CD4-positive, alpha-beta T cell treated with Interleukin-6 for 4 hours (primary cell): ENCODE data around the gene KIAA1755.
"Not testable (repeated sequence)": the region's sequence is repeated elsewhere in the genome, so short reads cannot be mapped to it uniquely, and the experiment has no call there.

Source experiments
- DNase-seq: peaks from one replicate; pipeline ENCODE4 v3.0.0-alpha.2; 2020; ENCODE audit warnings: mixed read lengths

KIAA1755 gene

DNA sequence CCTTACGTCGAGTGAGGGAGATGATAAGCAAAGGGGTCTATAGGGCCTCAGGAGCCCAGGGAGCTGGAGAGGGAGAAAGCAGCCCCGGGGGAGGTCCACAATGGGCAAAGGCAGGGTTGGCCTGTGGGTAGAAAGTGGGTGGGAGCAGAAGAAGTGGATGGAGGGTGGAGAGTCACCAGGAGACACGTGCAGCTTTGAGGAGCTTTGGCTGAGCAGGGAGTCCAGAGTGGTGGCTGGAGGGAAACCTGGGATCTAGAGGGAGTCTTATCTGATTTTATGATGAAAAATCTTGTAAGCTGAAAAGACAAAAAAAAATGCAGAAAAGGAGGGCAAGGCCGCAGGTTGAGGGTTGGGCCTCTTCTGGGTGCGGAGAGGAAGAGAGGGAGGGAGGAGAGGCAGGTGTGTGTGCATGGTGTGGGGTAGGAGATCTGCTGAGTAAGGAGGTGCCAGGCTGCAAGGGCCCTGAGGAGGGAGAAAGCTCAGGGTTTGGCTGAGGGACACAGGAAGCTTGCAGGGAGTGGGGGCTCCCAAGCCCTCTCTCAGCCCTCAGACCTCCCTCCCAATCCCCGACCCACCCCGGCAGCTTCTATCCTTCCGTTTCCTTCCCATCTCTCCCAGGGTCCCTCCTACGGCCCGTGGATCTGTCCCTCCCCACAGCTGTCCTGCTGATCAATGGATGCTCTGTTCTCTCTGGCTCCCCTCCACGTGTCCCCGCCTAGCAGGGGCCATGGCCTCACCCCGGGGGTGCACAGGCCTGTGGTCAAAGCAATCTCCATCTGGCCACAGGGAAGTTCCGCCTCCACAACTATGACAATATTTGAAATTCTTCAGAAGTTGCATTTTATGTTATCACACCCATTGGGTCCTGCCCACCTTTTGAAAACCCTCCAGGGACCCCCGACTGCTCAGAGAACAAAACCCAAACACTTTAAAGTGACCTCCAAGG, 26.3 kb upstream of the KIAA1755 start:
- DNase-seq, result no peak

- DNase-seq, result no peak
Observed at GRCh38 chr20:38284893-38285444, 24.4 kb upstream of the KIAA1755 start.

GRCh38 chr20:38284066-38284650, 23.6 kb upstream of the KIAA1755 start:
- DNase-seq, result not testable (repeated sequence)

DNA sequence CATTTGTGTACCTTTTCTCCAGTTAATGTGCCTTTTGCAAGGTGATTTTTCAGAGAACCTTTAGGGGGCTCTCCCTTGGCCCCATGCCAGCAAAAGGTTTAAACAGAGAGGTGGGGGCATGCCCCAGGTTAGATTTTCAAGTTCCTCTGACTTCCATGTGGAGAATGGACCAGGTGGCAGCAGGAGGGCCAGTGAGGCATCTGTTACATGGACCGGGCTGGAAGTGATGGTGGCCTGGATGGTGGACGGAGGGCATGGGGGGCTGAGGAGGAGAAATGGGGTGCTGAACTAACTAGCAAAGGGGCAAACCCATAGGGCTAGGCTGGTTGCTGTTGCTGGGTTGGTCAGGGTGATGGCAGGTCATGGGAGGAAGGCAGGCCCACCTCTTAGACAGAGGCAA, 22.7 kb upstream of the KIAA1755 start:
- no peak for DNase-seq

GRCh38 chr20:38281176-38281915, 20.8 kb upstream of the KIAA1755 start:
- not testable (repeated sequence) for DNase-seq

GRCh38 chr20:38278763-38279162, 18.2 kb upstream of the KIAA1755 start:
- no peak for DNase-seq

DNA sequence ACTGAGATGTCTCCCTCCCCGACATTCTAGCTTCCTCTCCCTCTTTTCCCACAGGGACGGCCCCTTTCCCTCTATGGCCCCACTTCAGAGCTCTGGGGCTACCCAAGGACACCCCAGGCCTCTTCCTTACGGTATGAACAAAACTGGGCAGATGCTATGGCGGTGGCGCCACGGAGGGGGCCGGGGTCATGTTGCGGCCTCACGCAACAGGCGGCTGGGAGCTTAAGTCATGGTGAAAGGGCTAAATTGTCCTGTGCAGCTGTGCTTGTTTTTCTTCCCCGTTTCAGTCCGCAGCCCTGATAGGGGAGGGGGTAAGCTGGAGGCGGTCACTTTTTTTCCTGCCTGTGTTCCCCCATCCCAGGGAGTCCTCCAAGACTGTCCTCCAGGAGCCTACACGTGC, 17.6 kb upstream of the KIAA1755 start:
- DNase-seq, result no peak

- DNase-seq, result no peak
Observed at GRCh38 chr20:38277691-38278090, 17.2 kb upstream of the KIAA1755 start.

GRCh38 chr20:38277285-38277684, 16.8 kb upstream of the KIAA1755 start:
- no peak for DNase-seq

GRCh38 chr20:38275815-38276550, 15.4 kb upstream of the KIAA1755 start:
- no peak for DNase-seq

- DNase-seq, result no peak
Observed at GRCh38 chr20:38272961-38273360, 12.4 kb upstream of the KIAA1755 start.

DNA sequence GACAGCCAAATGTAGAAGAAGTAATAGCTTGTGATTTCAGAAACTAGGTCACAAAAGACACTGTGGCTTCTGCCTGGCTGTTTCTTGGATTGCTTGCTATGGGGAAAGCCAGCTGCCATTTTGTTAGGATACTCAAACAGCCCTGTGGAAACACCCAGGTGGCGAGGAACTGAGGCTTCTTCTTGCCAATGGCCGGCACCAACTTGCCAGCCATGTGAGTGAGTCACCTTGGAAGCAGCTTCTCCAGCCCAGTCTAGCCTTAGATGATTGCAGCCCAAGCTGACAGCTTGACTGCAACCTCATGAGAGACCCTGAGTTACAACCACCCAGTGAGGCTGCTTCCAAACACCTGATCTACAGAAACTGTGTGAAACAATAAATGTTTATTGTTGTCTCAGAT, 11.9 kb upstream of the KIAA1755 start:
- DNase-seq, result no peak

GRCh38 chr20:38271608-38272120, 11.1 kb upstream of the KIAA1755 start:
- DNase-seq, result no peak

DNA sequence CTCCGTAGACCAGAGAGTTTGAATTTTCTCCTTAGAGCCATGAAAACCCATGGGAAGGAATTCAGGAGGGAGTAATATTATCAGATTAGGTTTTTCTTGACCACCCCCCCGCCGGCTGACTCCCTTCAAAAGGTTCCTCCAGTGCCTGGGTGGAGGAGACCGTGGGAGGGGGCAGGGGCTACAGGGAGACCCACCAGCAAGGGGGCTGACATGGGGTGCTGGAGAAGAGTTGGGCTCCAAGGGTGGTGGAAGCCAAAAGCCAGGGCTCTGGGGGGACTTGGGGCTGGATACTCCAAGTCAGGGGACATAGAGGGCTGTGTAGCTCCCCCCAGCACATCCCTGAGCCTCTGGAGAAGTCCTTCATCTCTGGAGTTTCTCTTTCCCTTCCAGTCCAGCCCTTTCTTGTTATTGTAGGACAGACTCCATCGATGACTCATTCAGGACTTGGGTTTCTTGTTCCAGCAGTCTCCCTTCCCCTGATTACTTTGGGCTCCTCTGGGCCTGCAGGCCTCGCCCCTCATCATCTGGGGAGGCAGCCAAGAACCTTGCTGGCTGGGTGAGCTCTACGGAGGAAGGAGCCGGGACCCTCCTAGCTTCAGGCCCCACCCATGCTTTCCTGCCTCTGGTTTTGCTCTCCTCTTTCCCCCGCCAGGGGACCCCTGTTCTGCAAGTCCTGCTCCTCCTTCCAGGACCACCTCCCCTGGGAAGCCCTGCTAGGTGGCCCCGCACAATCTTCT, 10.5 kb upstream of the KIAA1755 start:
- no peak for DNase-seq

DNA sequence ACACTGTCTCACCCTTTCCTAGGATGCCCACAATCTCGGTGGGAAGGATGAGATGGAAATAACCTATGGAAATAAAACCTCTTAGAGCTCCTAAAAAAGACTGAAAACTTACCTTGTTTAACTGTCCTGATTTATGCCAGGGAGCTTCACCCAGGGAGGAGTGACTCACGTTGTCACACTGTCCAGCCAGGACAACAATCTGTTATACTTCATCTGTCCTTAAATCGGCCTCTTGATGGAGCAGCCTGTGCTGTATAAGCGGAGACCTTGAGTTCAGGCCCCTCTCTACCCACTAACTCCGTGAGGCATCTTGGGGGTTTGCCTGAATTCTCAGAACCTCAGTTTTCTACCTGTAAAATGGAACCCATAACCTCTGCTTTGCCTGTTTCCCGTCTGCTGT, 9.2 kb upstream of the KIAA1755 start:
- DNase-seq, result no peak

DNA sequence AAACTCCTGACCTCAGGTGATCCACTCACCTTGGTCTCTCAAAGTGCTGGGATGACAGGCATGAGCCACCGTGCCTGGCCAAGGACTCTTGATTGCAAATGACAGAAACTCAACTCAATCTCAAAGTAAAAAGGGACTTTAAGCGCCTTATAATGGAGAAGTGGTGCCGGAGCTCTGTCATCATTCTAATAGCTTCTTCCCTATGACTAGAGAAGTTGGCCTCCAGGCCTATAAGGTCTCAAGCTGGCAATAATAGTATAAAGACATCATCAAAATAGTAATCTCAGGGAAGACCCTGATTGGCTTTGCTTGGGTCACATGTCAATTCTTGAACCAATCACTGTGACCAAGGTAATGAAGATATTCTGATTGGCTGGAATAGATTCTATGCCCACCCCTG, 8.5 kb upstream of the KIAA1755 start:
- DNase-seq, result no peak

DNA sequence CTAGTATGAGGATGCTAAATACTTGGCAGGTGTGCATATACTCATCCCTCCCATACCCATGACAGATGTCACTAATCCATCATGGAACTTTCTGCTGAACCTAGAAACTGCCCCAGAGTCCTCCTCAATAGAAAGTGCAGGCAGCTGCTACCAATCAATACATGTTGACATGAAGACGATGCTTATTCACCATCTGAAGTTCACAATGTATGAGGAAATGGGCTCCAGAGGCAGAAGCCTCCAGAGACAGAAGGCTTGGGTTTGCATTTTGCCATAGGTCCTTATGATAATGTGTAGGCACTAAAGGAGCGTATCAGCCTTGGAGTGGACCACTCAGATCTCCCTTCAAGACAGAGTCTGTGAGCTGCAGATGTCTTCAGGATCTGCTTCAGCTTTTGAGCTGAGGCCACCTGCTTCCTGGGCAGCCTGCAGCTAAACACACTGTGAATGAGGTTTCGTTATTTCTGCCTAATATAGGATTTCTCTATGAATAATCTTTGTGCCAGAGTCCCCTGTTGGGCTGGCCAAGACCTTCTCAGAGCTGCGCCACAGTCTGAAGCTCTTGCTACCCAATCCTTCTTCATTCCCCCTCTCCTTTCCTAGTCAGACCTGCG, 7.5 kb upstream of the KIAA1755 start:
- DNase-seq, result no peak

GRCh38 chr20:38267296-38267695, 6.8 kb upstream of the KIAA1755 start:
- DNase-seq, result no peak

GRCh38 chr20:38266426-38266825, 5.9 kb upstream of the KIAA1755 start:
- DNase-seq, result no peak

GRCh38 chr20:38262931-38263330, 2.4 kb upstream of the KIAA1755 start:
- no peak for DNase-seq

DNA sequence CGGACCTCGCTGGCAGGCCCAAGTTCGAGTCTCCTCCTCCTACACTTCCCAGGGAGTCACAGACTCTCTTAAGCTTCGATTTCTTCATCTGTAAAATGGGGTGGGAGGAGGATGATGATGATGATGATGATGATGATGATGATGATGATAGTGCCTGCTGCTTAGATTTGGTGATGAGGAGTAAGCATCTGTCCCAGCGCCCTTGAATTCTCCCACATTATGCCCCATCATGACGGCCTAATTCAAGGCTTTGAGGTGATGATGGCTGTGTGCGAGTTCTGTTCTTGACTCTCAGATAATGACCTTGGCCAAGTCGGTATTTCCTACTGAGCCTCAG, 487 bp upstream of the KIAA1755 start:
- DNase-seq, result no peak
